GM18909 (cell line): ENCODE data around the gene UBAC1.
"Not testable (repeated sequence)": the region's sequence is repeated elsewhere in the genome, so short reads cannot be mapped to it uniquely, and the experiment has no call there.

Experiments
- ATAC-seq: cut with Tn5 transposase; IDR thresholded peaks from one replicate; pipeline ENCODE4 v1.9.1; 2021; ENCODE audit warnings: mild to moderate bottlenecking; ENCODE audit not compliant: unreplicated experiment, poor library complexity

The UBAC1 gene

DNA sequence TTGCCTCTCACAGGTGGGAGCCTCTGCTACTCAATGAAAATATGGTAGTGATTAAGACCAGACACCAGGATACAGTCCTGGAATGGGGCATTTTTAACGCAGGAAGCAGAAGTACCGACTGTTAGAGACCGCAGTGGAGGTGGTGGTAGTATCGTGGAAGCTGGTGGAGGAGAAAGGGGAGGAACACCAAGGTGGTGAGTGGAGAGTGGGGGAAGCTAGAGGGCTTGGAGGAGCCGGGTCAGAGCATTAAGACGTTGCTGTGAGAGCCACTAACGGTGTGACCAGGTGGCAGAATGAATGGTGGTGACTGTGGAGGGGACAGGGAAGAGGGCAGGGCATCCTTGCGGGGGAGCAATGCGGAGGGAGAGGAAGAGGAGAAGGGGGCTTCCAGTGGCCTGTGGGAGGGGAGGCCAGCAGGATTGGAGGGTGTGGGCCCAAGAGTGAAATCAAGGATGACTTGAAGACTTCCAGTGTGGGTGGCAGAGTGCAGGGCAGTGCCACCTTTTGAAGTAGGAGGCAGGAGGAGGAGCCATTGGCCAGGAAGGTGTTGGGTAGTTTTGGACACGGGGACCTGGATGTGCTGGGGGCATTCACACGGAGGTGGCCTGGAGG, 1.6 kb upstream of the UBAC1 start:
- no peak for ATAC-seq

DNA sequence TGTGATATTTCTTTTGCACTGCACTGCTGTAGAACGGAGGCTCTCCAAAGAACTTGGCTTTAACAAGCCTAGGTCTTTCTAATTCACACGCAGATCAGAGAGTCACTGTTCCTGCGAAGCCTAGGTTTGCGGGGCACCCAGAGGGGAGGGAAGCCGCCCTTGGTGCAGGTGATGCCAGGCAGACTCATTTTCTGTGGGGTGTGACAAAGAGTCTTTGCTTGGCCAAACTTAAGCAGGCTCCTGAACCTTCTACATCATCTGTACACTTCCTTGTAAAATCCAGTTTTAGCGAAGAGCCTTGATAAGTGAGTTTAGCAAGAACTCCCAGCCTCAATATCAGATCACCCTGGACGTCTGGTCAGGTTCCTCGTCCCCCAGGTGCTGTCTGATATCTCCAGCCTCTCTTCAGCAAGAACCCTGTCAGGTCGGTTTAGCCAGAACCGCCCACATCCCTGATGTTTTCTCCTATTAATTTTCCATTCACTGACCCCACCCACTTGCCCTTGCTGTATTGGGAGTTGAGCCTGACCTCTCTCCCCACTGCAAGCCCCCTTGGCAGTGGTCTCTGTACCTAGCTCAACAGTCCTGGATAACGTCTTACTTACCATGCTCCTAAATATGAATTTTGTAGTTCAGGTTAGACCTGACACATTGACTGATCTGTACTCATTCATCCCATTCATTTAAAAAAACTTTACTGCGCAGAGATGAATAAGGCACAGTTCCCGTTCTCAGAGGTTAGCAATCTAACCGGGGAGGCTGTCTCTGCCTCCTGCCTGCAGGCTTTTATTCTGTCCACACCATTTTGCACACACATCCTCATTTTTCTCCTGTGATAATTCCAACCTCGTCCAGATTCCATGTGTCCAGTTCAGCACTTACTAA, 880 bp upstream of the UBAC1 start:
- ATAC-seq: no peak

DNA sequence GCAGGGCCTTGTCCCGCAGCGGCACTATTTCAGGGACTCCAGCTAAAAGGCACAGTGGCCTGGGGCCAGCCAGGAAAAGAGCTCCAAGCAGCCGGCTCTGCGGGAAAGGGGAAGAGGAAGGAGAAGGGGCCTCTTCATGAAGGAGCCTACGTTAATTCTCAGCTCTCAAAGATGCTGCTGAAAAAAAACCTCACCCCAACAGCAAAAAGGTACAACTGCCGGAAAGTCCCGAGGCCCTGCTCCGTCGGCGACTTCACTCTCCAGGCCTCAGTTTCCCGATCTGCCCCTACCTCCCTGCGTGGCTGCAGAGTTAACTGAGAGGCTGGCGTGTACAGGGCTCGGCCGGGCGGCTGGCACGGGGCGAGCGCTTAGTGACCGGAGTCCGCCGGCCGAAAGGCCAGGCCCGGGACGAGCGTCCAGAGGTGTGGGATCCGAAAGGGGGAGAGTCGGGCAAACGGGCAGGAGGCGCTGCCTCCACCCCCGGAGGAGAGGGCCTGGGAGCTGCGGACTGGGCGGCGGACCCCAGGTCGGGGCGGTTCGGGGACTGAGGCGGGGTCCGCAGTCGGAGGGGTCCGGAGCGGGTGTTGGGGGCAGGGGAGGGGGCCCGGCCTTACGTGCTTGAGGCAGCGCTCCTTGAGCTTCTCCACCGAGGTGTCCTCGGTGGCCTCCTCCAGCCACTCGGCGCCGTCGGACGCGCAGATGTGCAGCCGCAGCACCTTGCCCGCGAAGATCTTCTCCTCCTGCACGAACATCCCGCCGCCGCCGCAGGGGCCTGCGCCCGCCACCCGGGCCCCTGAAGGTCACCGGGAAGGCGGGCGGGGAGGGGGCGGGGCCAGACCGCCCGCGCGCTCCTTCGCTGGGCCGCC, 529 bp downstream of the UBAC1 start:
- no peak for ATAC-seq

DNA sequence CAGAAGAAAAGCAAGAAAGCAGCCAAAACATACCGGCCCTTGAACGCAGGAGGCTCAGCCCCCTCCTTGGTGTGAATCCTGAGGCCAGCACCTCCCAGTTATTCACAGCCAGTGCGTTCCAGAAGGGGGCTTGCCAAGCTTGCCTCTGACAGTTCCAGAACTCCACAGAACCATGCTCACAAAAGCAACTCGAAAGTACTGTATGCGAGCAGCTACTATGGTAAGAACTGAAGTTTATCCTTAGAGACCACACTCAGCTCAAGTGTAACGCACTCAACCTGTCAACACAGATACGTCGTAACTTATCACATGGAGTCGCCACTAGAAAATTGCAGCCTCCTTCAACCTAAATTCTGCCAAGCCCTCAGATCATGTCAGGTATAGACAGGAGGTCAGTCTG, 1.4 kb downstream of the UBAC1 start:
- ATAC-seq: no peak

DNA sequence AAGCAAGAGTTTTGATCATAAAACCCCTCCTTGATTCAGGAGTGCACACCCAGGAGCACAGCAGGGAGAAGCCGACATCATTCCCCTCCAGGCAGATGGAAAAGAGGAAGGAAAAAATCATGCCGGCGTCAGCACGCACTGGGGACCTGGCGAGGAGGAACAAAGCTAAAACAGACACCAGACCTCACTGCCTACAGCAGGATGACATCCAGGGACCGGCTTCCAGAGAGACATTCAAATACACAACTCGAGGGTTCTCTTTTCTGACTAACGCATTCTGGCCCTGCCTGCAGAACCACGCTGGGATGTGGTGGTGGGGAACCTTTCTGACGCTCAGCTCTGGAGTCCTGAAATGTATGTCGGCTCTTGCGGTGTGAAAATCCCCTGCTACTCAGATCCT, 2.7 kb downstream of the UBAC1 start:
- ATAC-seq: no peak

DNA sequence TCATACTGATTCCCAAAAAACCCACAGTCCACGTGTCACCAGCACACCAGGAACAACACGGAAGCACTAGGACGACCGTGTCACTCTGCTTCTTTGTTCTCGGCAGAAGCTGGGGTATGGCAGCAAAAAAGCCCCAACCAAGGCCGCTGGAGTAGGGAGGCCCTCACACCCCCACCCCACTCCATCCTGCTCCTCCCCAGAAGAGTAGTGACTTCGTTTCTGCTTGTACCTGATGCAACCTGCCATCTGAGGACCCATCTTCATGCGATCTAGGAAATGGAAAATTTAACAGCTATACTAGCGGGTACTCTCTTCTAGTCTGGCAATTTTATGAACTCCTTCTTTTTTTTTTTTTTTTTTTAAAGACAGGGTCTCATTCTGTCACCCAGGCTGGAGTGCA, 3.7 kb downstream of the UBAC1 start:
- ATAC-seq: no peak

DNA sequence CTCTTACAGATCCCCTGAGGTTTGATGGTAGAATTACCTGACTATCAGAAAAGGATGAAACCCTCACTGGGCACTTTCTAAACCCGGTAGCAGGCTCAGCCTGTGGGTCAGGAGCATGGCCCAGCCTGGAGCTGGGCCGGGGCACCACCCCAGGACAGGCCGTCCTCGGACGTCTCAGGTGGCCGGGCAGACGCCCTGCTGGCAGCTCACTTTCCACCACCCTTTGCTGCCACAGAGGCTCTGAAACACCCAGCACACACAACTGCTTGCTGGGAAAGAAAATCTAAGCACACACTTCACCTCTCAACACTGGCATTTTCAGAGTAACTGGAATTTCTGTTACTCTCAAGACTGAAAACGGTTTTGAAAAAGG, 4.4 kb downstream of the UBAC1 start:
- no peak for ATAC-seq

DNA sequence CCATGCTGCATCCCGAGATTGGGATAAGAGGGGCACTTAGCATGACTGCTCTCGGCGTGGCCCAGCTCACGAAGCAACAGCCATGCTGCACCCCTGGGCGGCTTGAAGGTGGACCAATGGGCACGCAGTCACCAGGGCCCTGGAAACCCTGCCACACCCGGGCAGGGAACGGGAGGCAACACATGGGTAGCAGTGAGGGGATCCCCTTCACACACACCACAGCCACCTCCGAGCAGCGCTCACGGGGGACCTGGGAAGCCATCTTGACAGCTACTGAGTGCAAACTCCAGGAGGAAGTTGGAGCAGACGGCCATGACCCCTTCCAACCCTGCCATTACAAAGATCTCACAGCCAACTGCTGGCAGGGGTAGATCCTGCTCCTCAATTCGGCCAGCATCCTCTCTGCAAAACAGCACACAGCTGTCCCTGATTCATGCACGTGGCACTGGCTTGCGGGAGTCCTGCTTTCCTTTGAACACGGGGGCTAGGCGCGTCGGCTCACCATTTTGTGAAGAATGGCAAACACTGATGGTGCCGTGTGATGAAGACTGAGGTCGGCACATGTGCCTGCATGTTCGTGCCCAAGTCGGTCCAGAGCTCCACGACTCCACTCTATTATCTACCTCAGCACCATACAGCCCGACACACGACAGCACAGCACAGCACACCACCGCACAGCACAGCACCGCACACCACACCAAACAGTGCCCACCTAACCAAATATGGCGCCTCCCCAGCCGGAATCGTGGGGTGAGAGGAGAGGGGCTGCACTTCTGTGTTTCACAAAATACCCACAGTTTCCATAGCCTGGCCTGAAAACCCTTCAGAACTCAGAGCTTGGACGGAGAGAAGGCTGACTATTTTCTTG, 5.0 kb downstream of the UBAC1 start:
- no peak for ATAC-seq

DNA sequence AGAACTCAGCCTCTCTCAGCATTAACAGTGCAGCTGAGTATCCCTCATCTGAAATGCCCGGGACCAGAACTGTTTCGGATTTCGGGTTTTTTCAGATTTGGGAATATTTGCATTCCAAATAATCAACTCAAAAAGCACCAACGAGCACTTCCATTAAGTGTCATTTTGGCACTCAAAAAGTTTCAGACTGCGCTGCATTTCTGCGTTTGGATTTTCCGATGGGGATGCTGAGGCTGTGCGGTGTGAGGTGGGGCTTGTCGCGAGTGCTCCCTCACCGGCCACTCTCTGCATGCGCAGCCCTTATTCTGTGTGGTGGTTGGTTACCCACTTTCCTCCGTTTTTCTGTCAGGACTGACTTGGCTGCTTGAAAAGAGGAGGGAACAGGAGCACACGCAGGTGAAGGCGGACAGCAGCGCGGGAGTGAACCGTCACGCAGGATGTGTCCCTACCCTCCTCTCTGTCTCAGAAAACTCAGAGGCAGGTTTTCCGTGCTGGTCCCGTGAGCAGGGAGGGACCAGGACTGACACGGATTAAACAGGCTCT, 8.4 kb downstream of the UBAC1 start:
- ATAC-seq: no peak

DNA sequence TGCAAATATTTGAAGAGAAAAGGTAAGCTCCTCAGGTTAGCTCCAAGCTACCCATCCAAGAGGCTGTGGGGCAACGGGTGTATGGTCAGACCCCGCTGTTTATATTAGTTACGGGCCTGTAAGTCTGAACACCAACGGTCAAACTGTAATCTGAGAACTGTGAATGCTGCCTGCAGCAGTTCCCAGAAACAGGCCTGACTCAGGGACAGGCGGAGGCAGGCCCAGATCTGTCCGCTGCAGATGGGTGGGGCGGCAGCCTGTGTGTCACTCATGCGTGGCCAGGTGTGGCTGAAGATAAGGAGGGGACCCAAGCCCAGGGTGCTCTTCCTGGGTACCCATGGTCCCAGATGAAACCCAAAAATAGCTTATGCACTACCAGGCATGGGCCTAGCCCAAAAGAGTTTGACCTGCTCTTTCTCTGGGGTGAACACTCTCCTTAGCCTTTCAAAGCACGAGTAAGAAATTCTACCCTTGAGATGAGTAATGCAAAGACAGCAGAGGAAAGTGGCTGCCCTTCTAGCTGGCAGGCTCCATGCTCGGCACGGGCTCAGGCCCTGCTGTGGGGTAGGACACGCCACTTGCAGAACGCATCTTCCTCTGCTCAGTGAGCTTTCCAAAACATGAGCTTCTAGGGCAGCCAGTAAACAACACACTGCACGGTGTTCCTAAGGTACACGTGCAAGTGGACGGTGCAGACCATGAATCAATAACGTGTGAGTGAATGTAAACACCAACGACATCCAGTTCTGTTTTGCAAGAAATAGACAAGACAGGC, 9.1 kb downstream of the UBAC1 start:
- no peak for ATAC-seq

DNA sequence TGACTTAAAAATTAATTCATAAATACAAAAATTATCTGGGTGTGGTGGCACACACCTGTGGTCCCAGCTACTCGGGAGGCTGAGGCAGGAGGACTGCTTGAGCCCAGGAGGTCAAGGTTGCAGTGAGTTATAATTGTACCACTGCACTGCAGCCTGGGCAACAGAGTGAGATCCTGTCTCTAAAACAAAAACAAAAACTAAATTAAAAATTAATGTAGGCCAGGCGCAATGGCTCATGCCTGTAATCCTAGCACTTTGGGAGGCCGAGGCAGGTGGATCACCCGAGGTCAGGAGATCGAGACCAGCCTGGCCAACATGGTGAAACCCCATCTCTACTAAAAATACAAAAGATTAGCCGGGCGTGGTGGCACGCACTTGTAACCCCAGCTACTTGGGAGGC, 9.9 kb downstream of the UBAC1 start:
- not testable (repeated sequence) for ATAC-seq

DNA sequence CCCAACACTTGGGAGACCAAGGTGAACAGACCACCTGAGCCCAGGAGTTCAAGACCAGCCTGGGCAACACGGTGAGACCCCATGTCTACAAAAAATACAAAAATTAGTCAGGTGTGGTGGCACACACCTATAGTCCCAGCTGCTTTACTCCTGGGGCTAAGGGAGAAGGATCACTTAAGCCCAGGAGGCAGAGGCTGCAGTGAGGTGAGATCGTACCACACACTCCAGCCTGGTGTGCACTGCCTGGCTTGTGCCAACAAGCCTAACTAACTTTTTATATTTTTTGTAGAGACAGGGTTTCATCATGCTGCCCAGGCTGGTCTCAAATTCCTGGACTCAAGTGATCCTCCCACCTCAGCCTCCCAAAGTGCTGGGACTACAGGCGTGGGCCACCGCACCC, 10.3 kb downstream of the UBAC1 start:
- ATAC-seq: not testable (repeated sequence)

DNA sequence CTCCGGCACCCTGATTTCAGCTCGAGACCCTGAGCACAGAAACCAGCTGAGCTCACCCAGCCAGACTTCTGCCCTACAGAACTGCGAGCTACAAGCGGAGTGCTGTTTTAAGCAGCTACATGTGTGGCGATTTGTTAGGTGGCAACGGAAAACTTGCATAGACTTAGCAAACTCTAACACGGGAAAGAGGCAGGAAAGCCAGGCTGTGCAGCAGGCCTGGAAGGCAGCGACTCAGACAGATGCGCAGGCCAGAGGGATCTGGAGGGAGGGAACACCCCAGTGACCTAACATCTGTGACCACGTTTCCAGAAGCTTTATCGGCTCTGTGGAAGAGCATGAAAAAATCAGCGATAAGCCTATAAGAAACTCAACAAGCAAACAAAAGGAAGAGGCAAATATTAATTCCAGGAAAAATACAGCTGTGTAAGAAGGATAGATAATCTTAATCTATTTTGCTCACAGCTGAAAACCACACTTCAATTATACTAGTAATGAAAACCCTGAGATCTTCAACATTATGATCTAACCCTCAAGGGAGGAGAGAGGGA, 11.0 kb downstream of the UBAC1 start:
- no peak for ATAC-seq

DNA sequence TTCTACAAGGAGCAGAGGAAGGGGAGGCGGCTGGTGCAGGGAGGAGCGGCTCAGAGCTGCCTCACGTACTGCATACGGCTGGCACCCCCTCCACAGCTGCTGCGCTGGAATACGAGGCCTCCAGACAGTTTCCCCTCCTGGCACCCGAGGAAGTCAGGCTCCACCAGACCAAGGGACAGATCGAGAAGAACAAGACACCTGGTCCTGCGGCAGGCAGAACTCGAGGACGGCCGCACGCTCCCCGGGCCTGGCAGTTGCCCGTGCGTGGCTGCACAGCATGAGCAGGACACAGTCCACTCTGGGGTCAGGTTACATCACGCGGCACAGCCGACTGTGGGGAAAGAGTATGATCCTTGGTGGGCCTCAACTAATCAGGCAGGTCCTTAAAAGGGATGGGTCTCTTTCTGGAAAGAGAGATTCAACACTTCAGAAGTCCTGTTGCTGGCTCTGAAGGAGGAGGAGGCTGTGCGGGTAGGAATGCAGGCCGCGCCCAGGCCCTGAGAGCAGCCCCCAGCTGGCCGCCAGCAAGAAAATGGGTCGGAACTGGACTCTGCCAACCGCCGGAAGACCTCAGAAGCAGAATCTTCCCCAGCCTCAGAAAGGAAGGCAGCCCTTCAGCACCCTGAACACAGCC, 11.6 kb downstream of the UBAC1 start:
- ATAC-seq: no peak

DNA sequence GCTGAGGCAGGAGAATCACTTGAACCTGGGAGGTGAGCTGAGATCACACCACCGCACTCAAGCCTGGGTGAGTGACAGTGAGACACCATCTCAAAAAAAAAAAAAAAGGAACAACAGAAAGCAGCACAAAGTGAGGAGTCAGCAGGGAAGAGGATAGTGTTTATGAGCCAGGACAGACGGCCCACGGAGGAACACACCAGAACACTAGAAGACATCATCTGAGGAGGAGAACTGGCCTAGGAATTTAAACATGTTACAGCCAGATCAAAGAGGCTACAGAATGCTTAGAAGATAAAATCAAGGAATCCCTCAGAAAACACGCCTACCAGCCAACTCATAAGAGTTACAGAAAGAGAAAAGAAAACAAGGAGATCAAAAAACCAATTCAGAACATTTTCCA, 12.2 kb downstream of the UBAC1 start:
- ATAC-seq: no peak

DNA sequence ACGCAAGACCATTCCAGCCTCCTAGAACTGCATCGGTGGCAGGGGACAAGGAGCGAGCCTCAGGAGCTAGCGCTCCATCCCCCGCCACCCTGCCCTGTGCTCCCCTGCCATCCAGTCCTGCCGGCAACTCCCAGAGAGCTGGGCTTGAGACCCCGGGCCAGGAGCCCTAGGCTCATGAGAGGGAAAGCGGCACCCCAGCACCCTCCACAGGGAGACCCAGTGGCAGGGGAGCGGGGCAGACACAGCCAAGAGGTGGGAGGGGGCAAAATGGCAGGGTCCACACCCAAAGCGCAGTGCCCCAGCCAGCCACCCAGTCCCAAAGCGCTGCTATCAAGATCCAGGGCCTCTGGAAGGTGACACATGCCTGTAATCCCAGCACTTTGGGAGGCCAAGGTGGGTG, 12.7 kb downstream of the UBAC1 start:
- no peak for ATAC-seq

DNA sequence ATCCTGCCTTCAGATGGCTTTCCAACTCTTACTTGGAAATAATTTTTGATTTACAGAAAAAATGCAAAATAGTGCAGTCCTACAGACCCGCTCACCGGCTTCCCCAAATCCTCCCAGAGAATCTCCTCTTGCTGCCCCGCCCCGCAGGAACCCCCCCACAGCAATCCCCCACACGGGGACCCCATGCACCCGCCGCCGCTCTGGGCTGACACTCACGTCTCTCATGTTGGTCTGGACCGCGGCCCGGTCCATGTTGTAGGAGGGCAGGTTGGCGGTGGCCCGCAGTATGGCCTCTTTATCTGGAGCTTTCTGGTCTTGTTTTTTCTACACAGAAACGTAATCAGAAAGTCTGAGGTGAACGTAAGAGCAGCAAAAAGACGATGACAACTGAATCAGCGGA, 13.6 kb downstream of the UBAC1 start:
- no peak for ATAC-seq

DNA sequence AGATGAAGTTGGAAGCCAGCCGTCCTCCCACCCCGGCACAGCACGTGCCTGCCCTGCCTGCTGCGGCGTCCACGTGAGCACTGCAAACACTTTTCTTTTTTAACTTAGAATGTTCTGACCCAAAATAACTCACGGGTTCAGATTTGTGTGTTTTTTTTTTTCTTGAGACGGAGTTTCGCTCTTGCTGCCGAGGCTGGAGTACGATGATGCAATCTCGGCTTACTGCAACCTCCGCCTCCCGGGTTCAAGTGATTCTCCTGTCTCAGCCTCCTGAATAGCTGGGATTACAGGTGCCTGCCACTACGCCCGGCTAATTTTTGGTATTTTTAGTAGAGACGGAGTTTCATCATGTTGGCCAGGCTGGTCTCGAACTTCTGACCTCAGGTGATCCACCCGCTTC, 14.1 kb downstream of the UBAC1 start:
- not testable (repeated sequence) for ATAC-seq
